ENCODE results near the gene HERPUD1. TPM values are rescaled to one million over a fixed set of nuclear protein-coding genes. Genes with fewer than 3 reads are reported as not detected.

HERPUD1 gene
- total RNA-seq, 1 donor from 2014 or later, result 108 TPM

- H3K4me3 ChIP-seq, result no peak overlapping the region
- no peak for TF ChIP-seq CTCF (IDR thresholded peaks at IDR 0.05)
- H3K4me1 ChIP-seq, result peaks cover 0 to 9% of the 10 kb centered on the region in 2 donors
- intact Hi-C loops (cut with DNase I), result no loop called here
- H3K9me3 ChIP-seq, result no peaks in the 10 kb centered on the region
- no peaks in the 10 kb centered on the region for H3K27me3 ChIP-seq
- DNase-seq (ENCODE audit: low spot score in 2 of 2), result no peak
- H3K36me3 ChIP-seq, result no peaks in the 10 kb centered on the region
- no peak overlapping the region for H3K27ac ChIP-seq
These were observed 48.2 kb downstream of the HERPUD1 start for GRCh38 chr16:56980201-56980535.

- no peaks in the 10 kb centered on the region for H3K27me3 ChIP-seq
- H3K9me3 ChIP-seq, result no peaks in the 10 kb centered on the region
- no peak for DNase-seq (ENCODE audit: low spot score in 2 of 2)
- H3K4me1 ChIP-seq, result peaks cover 0 to 13% of the 10 kb centered on the region in 2 donors
- H3K4me3 ChIP-seq, result no peak overlapping the region
- intact Hi-C loops (cut with DNase I), result no loop called here
- peak overlapping the region in 1 of 2 donors; percentile 29 for H3K27ac ChIP-seq
- H3K36me3 ChIP-seq, result no peaks in the 10 kb centered on the region
- TF ChIP-seq CTCF (IDR thresholded peaks at IDR 0.05), result no peak
These were observed 49.1 kb downstream of the HERPUD1 start for GRCh38 chr16:56980792-56981724.

- peaks cover 0 to 14% of the 10 kb centered on the region in 2 donors for H3K4me1 ChIP-seq
- H3K9me3 ChIP-seq, result no peaks in the 10 kb centered on the region
- intact Hi-C loops (cut with DNase I), result no loop called here
- no peaks in the 10 kb centered on the region for H3K36me3 ChIP-seq
- H3K27ac ChIP-seq, result peak overlapping the region in 1 of 2 donors; percentile 29
- no peak for DNase-seq (ENCODE audit: low spot score in 2 of 2)
- no peak overlapping the region for H3K4me3 ChIP-seq
- no peaks in the 10 kb centered on the region for H3K27me3 ChIP-seq
- TF ChIP-seq CTCF (IDR thresholded peaks at IDR 0.05), result no peak
These were observed 49.9 kb downstream of the HERPUD1 start for GRCh38 chr16:56981729-56982271.

- H3K36me3 ChIP-seq, result no peaks in the 10 kb centered on the region
- H3K4me1 ChIP-seq, result peaks cover 0 to 14% of the 10 kb centered on the region in 2 donors
- no peak for DNase-seq (ENCODE audit: low spot score in 2 of 2)
- no peak overlapping the region for H3K27ac ChIP-seq
- H3K27me3 ChIP-seq, result no peaks in the 10 kb centered on the region
- H3K9me3 ChIP-seq, result no peaks in the 10 kb centered on the region
- H3K4me3 ChIP-seq, result no peak overlapping the region
- TF ChIP-seq CTCF (IDR thresholded peaks at IDR 0.05), result no peak
- intact Hi-C loops (cut with DNase I), result no loop called here
These were observed 50.8 kb downstream of the HERPUD1 start for GRCh38 chr16:56982695-56983094.

GRCh38 chr16:56983211-56983751 is 51.3 kb downstream of the HERPUD1 start:
- Histone ChIP-seq H3K4me1 (peaks cover 0 to 14% of the 10 kb centered on the region in 2 donors), H3K36me3 (no peaks in the 10 kb centered on the region), H3K9me3 (no peaks in the 10 kb centered on the region), H3K27me3 (no peaks in the 10 kb centered on the region), H3K4me3 (no peak overlapping the region), H3K27ac (no peak overlapping the region)
- no peak for DNase-seq (ENCODE audit: low spot score in 2 of 2)
- no peak for TF ChIP-seq CTCF (IDR thresholded peaks at IDR 0.05)
- intact Hi-C loops (cut with DNase I), result no loop called here

Data from ascending aorta (tissue), 2 donors.